ENCODE data around the gene EGLN3.

EGLN3 gene

GRCh38 chr14:33957299-33957698, 6.4 kb upstream of the EGLN3 start:
- no peak overlapping the region for H3K27ac ChIP-seq
- H3K4me2 ChIP-seq = no peak overlapping the region
- H3K79me2 ChIP-seq (ENCODE audit: insufficient read depth, low read depth) = no peaks in the 10 kb centered on the region
- H3K4me3 ChIP-seq (IDR thresholded peaks at IDR 0.05; ENCODE audit: insufficient read depth, low read depth, low read length) = no peak overlapping the region
- H2AFZ ChIP-seq (ENCODE audit: low read depth) = no peak overlapping the region
- H3K4me1 ChIP-seq (ENCODE audit: low read depth, poor library complexity, severe bottlenecking) = no peaks in the 10 kb centered on the region
- no peak overlapping the region for H3K9ac ChIP-seq
- no peaks in the 10 kb centered on the region for H3K27me3 ChIP-seq (ENCODE audit: insufficient read depth, low read depth)
- H4K20me1 ChIP-seq (ENCODE audit: insufficient read depth) = no peaks in the 10 kb centered on the region
- TF ChIP-seq CTCF (conservative IDR thresholded peaks at IDR 0.05; ENCODE audit: low read depth, low read length) = no peak
- no peaks in the 10 kb centered on the region for H3K36me3 ChIP-seq (ENCODE audit: insufficient read depth)

GRCh38 chr14:33956640-33957039, 5.8 kb upstream of the EGLN3 start:
- no peak overlapping the region for H3K27ac ChIP-seq
- no peak for TF ChIP-seq CTCF (conservative IDR thresholded peaks at IDR 0.05; ENCODE audit: low read depth, low read length)
- H4K20me1 ChIP-seq (ENCODE audit: insufficient read depth) = no peaks in the 10 kb centered on the region
- no peak overlapping the region for H3K4me2 ChIP-seq
- no peaks in the 10 kb centered on the region for H3K79me2 ChIP-seq (ENCODE audit: insufficient read depth, low read depth)
- H3K36me3 ChIP-seq (ENCODE audit: insufficient read depth) = no peaks in the 10 kb centered on the region
- no peak overlapping the region for H3K4me3 ChIP-seq (IDR thresholded peaks at IDR 0.05; ENCODE audit: insufficient read depth, low read depth, low read length)
- no peak overlapping the region for H3K9ac ChIP-seq
- no peak overlapping the region for H2AFZ ChIP-seq (ENCODE audit: low read depth)
- peaks cover under 1% of the 10 kb centered on the region for H3K4me1 ChIP-seq (ENCODE audit: low read depth, poor library complexity, severe bottlenecking)
- no peaks in the 10 kb centered on the region for H3K27me3 ChIP-seq (ENCODE audit: insufficient read depth, low read depth)

- Histone ChIP-seq H3K4me1 (ENCODE audit: low read depth, poor library complexity, severe bottlenecking) (peaks cover 6% of the 10 kb centered on the region), H3K79me2 (ENCODE audit: insufficient read depth, low read depth) (no peaks in the 10 kb centered on the region), H3K27me3 (ENCODE audit: insufficient read depth, low read depth) (no peaks in the 10 kb centered on the region), H3K27ac (no peak overlapping the region), H3K4me3 (IDR thresholded peaks at IDR 0.05; ENCODE audit: insufficient read depth, low read depth, low read length) (no peak overlapping the region), H3K9ac (no peak overlapping the region), H3K36me3 (ENCODE audit: insufficient read depth) (no peaks in the 10 kb centered on the region), H3K4me2 (no peak overlapping the region), H2AFZ (ENCODE audit: low read depth) (no peak overlapping the region), H4K20me1 (ENCODE audit: insufficient read depth) (no peaks in the 10 kb centered on the region)
- no peak for TF ChIP-seq CTCF (conservative IDR thresholded peaks at IDR 0.05; ENCODE audit: low read depth, low read length)
Observed at GRCh38 chr14:33954016-33954598, 3.2 kb upstream of the EGLN3 start.

GRCh38 chr14:33952541-33952940, 1.7 kb upstream of the EGLN3 start:
- Histone ChIP-seq H3K27me3 (ENCODE audit: insufficient read depth, low read depth) (no peaks in the 10 kb centered on the region), H3K79me2 (ENCODE audit: insufficient read depth, low read depth) (no peaks in the 10 kb centered on the region), H2AFZ (ENCODE audit: low read depth) (no peak overlapping the region), H3K4me3 (IDR thresholded peaks at IDR 0.05; ENCODE audit: insufficient read depth, low read depth, low read length) (no peak overlapping the region), H3K27ac (no peak overlapping the region), H3K9ac (no peak overlapping the region), H3K4me2 (no peak overlapping the region), H4K20me1 (ENCODE audit: insufficient read depth) (no peaks in the 10 kb centered on the region), H3K36me3 (ENCODE audit: insufficient read depth) (no peaks in the 10 kb centered on the region), H3K4me1 (ENCODE audit: low read depth, poor library complexity, severe bottlenecking) (peaks cover 6% of the 10 kb centered on the region)
- TF ChIP-seq CTCF (conservative IDR thresholded peaks at IDR 0.05; ENCODE audit: low read depth, low read length) = no peak

Data from KMS-11 (cell line).